ENCODE measurements around the gene XAGE3. TPM values are rescaled to one million over a fixed set of nuclear protein-coding genes. Genes with fewer than 3 reads are reported as not detected.
"Not testable (repeated sequence)": the region's sequence is repeated elsewhere in the genome, so short reads cannot be mapped to it uniquely, and the experiment has no call there.

Gene XAGE3
- total RNA-seq, 4 donors from 2014 or later = not detected

DNA sequence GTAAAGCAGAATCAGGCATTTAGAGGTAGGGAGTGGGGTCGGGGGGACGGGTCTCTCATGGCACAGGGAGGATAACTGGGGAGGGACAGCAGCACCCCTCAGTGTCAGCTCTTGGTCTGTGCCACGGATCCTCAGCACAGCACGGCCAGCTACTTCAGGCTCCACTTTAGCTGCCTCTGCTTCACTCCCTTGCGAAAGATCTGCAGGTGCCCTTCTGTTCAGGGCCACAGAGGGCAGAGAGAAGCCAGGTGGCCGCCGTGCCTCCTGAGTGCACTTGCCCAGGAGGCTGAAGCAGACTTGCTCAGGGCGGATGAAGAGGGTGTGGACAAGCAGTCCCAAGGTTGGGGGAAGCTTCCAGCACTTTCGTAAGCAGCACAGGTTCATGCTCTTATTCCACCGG, 19.6 kb upstream of the XAGE3 start:
- H3K9me3 ChIP-seq; H3K4me1 ChIP-seq; DNase-seq; H3K36me3 ChIP-seq; H3K4me3 ChIP-seq (replicated peaks in 1 of 3); H3K27ac ChIP-seq; intact Hi-C loops (cut with DNase I); H3K27me3 ChIP-seq: not testable (repeated sequence)
- no CpG with 5 or more reads among the region's 10 CpGs for WGBS, 2 donors

DNA sequence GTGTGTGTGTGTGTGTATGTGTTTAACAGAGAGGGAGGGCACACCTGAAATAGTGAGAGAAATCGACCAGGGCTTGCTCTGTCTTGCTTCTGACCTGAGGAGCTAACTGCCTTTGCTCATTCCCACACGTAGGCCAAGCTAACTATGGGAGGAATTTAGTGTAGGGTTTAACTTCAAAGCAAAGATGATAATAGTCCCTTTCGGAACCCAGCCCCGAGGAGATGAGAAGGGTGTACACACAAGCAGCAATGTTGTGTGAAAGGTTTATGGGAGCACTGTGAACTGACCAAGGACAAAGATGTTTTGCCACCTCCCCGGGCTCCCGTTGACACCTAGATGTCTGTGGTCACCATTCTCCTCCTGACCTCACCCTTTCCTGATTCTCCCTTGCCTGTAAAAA, 8.5 kb upstream of the XAGE3 start:
- H3K4me3 ChIP-seq (replicated peaks in 1 of 3); H3K9me3 ChIP-seq; H3K27ac ChIP-seq; H3K36me3 ChIP-seq; H3K4me1 ChIP-seq; DNase-seq; H3K27me3 ChIP-seq; intact Hi-C loops (cut with DNase I): not testable (repeated sequence)
- WGBS, 2 donors = 74 to 76% methylated on average over 6 of the region's 6 CpGs

DNA sequence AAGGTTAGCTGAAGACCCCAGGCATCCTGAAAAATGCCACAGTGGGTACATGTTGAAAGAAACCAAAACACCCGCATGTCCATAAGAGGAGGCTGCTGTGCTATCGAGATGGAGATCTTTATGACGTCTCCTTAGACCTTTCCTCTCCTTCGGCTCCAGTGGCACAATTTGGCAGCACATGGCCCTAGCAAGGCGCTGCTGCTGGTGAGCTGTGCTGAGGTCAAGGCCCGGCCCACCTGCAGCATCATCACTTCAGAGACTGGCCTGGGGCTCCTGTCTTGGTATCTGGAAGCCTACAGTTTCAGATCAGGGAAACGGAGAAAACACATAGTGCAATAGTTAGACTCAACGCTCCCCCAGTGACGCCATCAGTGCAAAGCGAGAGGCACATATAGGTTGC, 7.6 kb upstream of the XAGE3 start:
- intact Hi-C loops (cut with DNase I); H3K4me3 ChIP-seq (replicated peaks in 1 of 3); DNase-seq; H3K4me1 ChIP-seq; H3K36me3 ChIP-seq; H3K9me3 ChIP-seq; H3K27ac ChIP-seq; H3K27me3 ChIP-seq: not testable (repeated sequence)
- WGBS, 2 donors = 96 to 100% methylated on average over 4 to 5 of the region's 10 CpGs

DNA sequence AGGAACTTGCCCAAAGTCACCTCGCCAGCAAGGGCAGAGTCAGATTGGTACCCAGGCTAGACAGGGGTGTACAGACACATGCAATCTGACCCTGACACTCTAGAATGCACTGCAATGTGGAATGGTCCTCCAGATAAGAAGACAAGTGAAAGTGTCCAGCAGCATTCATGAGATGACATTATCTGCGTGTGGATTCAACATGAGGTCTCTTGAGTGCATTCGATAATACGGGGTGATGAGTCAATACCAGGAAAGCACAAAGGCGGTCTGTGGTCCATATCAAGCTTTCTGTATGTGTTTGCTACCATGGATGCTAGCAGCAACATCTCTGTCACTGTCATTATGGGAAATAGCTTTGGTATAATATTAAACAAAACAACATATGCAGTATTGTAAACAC, 6.8 kb upstream of the XAGE3 start:
- 88 to 96% methylated on average over 4 to 5 of the region's 5 CpGs for WGBS, 2 donors
- H3K4me3 ChIP-seq (replicated peaks in 1 of 3) = no peak overlapping the region
- TF ChIP-seq POLR2A (IDR thresholded peaks at IDR 0.05) = no peak
- TF ChIP-seq, protein P1, sequence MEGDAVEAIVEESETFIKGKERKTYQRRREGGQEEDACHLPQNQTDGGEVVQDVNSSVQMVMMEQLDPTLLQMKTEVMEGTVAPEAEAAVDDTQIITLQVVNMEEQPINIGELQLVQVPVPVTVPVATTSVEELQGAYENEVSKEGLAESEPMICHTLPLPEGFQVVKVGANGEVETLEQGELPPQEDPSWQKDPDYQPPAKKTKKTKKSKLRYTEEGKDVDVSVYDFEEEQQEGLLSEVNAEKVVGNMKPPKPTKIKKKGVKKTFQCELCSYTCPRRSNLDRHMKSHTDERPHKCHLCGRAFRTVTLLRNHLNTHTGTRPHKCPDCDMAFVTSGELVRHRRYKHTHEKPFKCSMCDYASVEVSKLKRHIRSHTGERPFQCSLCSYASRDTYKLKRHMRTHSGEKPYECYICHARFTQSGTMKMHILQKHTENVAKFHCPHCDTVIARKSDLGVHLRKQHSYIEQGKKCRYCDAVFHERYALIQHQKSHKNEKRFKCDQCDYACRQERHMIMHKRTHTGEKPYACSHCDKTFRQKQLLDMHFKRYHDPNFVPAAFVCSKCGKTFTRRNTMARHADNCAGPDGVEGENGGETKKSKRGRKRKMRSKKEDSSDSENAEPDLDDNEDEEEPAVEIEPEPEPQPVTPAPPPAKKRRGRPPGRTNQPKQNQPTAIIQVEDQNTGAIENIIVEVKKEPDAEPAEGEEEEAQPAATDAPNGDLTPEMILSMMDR (IDR thresholded peaks at IDR 0.05) = no peak
- H3K4me1 ChIP-seq = no peaks in the 10 kb centered on the region
- H3K27me3 ChIP-seq = no peaks in the 10 kb centered on the region
- intact Hi-C loops (cut with DNase I) = no loop called here
- H3K36me3 ChIP-seq = no peaks in the 10 kb centered on the region
- no peak for DNase-seq
- H3K9me3 ChIP-seq = no peaks in the 10 kb centered on the region
- no peak overlapping the region for H3K27ac ChIP-seq

DNA sequence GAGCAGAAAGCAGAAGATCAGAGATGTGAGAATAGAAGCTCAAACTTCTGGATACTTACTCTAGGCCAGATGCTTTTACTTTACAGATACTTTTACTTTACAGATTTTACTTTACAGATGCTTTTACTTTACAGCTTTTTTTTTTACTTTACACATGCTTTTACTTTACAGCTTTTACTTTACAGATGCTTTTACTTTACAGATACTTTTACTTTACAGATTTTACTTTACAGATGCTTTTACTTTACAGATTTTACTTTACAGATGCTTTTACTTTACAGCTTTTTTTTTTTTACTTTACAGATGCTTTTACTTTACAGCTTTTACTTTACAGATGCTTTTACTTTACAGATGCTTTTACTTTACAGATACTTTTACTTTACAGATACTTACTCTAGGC, 5.9 kb upstream of the XAGE3 start:
- H3K27ac ChIP-seq; H3K4me3 ChIP-seq (replicated peaks in 1 of 3); H3K9me3 ChIP-seq; H3K36me3 ChIP-seq; DNase-seq; H3K4me1 ChIP-seq; intact Hi-C loops (cut with DNase I); H3K27me3 ChIP-seq: not testable (repeated sequence)

DNA sequence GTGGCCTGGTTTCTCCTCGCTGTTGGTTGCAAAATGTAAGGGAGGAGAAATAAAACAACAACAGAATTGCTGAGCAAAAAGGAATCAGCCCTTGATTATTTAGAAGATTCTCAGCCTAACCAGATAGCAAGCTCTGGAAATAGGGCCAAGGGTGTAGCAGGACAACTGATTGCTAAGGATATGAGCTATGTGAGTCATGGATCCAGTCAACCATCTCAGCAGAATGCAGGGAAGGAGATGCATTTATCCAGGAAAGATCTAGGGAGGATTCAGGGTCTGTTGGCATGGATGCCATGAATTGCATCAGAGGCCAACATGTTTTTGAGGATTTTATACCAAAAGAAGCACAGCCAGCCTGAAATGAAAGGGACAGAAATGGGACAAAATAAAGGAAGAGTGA, 2.2 kb upstream of the XAGE3 start:
- no peak overlapping the region for H3K4me3 ChIP-seq (replicated peaks in 1 of 3)
- H3K27ac ChIP-seq = no peak overlapping the region
- no peaks in the 10 kb centered on the region for H3K4me1 ChIP-seq
- intact Hi-C loops (cut with DNase I) = no loop called here
- H3K36me3 ChIP-seq = no peaks in the 10 kb centered on the region
- WGBS, 2 donors = 85 to 89% methylated on average over 1 of the region's 1 CpG
- no peaks in the 10 kb centered on the region for H3K9me3 ChIP-seq
- H3K27me3 ChIP-seq = no peaks in the 10 kb centered on the region
- TF ChIP-seq POLR2A (IDR thresholded peaks at IDR 0.05) = no peak
- no peak for DNase-seq

DNA sequence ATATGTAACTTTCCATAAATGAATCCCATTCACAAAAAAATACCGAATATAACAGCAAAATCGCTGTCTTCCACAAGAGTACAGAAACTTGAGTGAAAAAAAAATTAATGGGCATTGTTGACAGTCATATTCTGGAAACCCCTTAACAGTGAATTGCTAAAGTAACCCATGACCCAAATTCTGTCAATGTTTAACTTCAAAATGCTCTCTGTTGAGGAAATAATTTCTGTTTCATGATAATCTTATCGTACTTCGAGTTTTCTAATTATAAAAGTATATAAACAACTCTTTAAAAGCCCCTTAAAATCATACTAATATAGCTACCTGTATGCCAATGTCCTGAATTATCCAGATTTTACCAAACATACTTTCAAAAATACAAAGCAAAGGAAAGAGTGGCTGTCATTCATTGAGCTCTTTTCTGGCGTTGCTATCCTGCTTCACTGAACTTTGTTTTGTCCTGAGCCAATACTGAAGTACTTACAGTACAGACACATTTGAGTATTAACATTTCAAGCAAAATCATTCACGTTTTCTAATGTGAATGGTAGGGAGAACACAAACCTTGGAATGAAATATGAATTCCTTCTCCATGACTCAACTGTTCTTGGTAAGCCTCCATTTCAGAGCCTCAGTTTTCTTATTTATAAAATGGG, 2.4 kb downstream of the XAGE3 start:
- H3K4me3 ChIP-seq (replicated peaks in 1 of 3) = no peak overlapping the region
- no peaks in the 10 kb centered on the region for H3K36me3 ChIP-seq
- 62 to 66% methylated on average over 6 of the region's 6 CpGs for WGBS, 2 donors
- no peaks in the 10 kb centered on the region for H3K27me3 ChIP-seq
- DNase-seq = no peak
- intact Hi-C loops (cut with DNase I) = no loop called here
- no peak for TF ChIP-seq POLR2A (IDR thresholded peaks at IDR 0.05)
- TF ChIP-seq, protein P1 (IDR thresholded peaks at IDR 0.05) = no peak
- H3K9me3 ChIP-seq = no peaks in the 10 kb centered on the region
- H3K4me1 ChIP-seq = no peaks in the 10 kb centered on the region
- H3K27ac ChIP-seq = no peak overlapping the region

DNA sequence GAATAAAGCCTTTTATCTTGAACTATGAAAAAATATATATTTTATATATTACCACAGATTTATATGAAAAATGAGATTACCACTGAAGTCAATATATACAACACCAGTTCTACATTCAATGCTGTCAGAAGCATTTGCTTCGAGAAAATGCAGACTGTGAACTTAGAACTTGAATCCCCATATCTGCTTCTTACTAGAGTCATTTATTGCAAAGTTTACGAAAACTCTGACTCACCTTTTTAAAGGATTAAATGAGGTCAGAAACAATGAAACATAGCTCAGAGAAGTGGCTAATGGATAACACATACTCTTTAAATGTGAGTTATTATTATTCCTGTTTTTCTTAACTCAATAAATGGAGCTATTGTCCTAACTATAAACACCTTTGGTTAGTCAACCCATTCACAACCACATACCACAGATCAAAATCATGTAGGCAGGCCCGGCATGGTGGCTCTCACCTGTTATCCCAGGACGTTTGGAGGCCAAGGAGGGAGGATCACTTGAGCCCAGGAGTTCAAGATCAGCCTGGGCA, 10.8 kb downstream of the XAGE3 start:
- H3K4me3 ChIP-seq (replicated peaks in 1 of 3); H3K9me3 ChIP-seq; H3K36me3 ChIP-seq; intact Hi-C loops (cut with DNase I); H3K4me1 ChIP-seq; H3K27ac ChIP-seq; DNase-seq; H3K27me3 ChIP-seq: not testable (repeated sequence)
- WGBS, 2 donors = 55 to 62% methylated on average over 4 of the region's 4 CpGs
